ENCODE measurements around the gene SULF2.

SULF2 gene

DNA sequence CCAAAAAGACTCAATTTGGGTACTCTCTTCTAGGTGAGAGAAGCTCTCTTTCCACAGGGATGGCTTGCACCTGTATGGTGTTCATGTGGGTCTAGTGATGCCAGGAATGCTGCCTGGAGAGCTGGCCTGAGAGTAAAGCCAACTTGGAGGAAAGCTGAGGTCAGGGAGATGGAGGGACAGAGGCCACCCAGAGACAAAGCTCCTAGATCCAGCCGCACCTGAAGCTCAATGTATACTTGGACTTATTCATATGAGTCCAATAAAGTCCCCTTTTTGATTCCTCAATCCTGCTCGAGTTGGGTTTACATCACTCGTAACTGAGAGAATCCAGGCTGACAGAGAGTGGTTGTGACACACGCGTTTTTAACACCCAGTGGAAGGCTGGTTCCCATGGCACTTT lies 33.8 kb downstream of the SULF2 start:
- TF ChIP-seq, protein P1, sequence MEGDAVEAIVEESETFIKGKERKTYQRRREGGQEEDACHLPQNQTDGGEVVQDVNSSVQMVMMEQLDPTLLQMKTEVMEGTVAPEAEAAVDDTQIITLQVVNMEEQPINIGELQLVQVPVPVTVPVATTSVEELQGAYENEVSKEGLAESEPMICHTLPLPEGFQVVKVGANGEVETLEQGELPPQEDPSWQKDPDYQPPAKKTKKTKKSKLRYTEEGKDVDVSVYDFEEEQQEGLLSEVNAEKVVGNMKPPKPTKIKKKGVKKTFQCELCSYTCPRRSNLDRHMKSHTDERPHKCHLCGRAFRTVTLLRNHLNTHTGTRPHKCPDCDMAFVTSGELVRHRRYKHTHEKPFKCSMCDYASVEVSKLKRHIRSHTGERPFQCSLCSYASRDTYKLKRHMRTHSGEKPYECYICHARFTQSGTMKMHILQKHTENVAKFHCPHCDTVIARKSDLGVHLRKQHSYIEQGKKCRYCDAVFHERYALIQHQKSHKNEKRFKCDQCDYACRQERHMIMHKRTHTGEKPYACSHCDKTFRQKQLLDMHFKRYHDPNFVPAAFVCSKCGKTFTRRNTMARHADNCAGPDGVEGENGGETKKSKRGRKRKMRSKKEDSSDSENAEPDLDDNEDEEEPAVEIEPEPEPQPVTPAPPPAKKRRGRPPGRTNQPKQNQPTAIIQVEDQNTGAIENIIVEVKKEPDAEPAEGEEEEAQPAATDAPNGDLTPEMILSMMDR (conservative IDR thresholded peaks at IDR 0.05; ENCODE audit: low read depth, low read length) = no peak
- Histone ChIP-seq H3K79me2 (ENCODE audit: insufficient read depth, low read depth) (no peaks in the 10 kb centered on the region), H3K4me3 (IDR thresholded peaks at IDR 0.05; ENCODE audit: insufficient read depth, low read depth, low read length) (no peak overlapping the region), H4K20me1 (ENCODE audit: insufficient read depth) (no peaks in the 10 kb centered on the region), H3K27ac (no peak overlapping the region), H3K4me2 (no peak overlapping the region), H3K27me3 (ENCODE audit: insufficient read depth, low read depth) (peaks cover 76% of the 10 kb centered on the region), H3K4me1 (ENCODE audit: low read depth, poor library complexity, severe bottlenecking) (no peaks in the 10 kb centered on the region), H2AFZ (ENCODE audit: low read depth) (no peak overlapping the region), H3K36me3 (ENCODE audit: insufficient read depth) (no peaks in the 10 kb centered on the region), H3K9ac (no peak overlapping the region)

DNA sequence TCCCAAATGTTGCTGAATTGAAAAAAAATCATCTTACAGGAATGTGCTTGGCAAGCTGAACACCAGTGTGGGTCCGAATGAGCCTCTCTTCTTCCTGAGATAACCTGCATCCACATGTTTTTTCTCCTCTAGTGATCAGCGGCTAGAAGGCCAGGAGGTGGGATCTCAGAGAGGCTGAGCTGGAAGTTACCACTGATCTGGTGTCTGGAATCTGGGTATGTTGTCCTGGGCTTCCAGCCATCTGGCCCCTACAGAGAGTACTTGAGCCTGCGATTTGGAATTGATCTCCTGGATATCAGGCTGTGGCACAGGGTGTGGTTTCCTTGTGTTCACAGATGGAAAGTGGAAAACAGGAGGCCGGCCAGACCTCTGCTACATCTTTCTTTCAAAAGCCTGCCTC lies 35.9 kb downstream of the SULF2 start:
- no peaks in the 10 kb centered on the region for H3K4me1 ChIP-seq (ENCODE audit: low read depth, poor library complexity, severe bottlenecking)
- H2AFZ ChIP-seq (ENCODE audit: low read depth) = no peak overlapping the region
- H3K36me3 ChIP-seq (ENCODE audit: insufficient read depth) = no peaks in the 10 kb centered on the region
- H3K27me3 ChIP-seq (ENCODE audit: insufficient read depth, low read depth) = peaks cover 76% of the 10 kb centered on the region
- no peak overlapping the region for H3K9ac ChIP-seq
- H4K20me1 ChIP-seq (ENCODE audit: insufficient read depth) = no peaks in the 10 kb centered on the region
- no peak overlapping the region for H3K27ac ChIP-seq
- H3K4me2 ChIP-seq = no peak overlapping the region
- TF ChIP-seq, protein P1 (conservative IDR thresholded peaks at IDR 0.05; ENCODE audit: low read depth, low read length) = no peak
- no peaks in the 10 kb centered on the region for H3K79me2 ChIP-seq (ENCODE audit: insufficient read depth, low read depth)
- no peak overlapping the region for H3K4me3 ChIP-seq (IDR thresholded peaks at IDR 0.05; ENCODE audit: insufficient read depth, low read depth, low read length)

DNA sequence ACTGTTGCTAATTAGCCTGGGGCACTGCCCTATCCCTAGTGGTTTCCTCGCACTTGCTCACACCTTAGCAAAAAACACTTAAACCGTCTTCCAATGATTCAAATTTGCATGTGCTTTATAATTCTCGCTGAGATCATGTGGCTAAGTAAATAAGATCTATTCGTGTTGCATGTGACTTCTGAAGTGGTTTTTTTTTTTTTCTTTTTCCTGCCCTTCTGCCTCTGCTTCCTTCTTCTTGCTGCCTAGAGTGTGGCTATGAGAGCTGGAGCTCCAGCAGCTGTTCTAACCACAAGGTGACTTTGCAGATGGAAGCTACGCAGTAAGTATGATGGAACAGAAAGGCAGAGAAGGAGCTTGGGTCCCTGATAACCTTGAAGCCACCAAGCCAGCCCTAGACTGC lies 36.5 kb downstream of the SULF2 start:
- Histone ChIP-seq H4K20me1 (ENCODE audit: insufficient read depth) (no peaks in the 10 kb centered on the region), H3K9ac (no peak overlapping the region), H3K27ac (no peak overlapping the region), H3K4me2 (no peak overlapping the region), H2AFZ (ENCODE audit: low read depth) (no peak overlapping the region), H3K4me1 (ENCODE audit: low read depth, poor library complexity, severe bottlenecking) (no peaks in the 10 kb centered on the region), H3K36me3 (ENCODE audit: insufficient read depth) (no peaks in the 10 kb centered on the region), H3K79me2 (ENCODE audit: insufficient read depth, low read depth) (no peaks in the 10 kb centered on the region), H3K27me3 (ENCODE audit: insufficient read depth, low read depth) (peaks cover 79% of the 10 kb centered on the region), H3K4me3 (IDR thresholded peaks at IDR 0.05; ENCODE audit: insufficient read depth, low read depth, low read length) (no peak overlapping the region)
- TF ChIP-seq, protein P1 (conservative IDR thresholded peaks at IDR 0.05; ENCODE audit: low read depth, low read length) = no peak

DNA sequence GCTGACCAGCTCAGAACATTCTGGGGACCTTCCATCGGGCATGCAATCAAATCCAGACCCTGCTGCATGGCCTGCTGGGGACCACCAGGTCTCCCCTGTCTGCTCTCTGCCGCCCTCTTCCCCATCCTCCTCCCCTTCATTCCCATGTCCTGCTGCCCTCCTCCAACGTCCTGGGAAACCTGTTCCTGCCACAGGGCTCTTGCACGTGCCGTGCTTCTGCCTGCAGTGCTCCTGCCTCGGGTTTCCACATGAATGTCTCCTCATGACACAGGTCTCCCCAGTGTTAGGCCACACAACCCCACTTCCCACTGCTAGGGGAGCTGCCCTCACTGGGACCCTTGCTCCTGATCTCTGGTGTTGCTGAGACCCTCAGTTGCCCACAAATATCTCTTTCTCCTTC lies 37.2 kb downstream of the SULF2 start:
- H3K4me3 ChIP-seq (IDR thresholded peaks at IDR 0.05; ENCODE audit: insufficient read depth, low read depth, low read length) = no peak overlapping the region
- TF ChIP-seq, protein P1 (conservative IDR thresholded peaks at IDR 0.05; ENCODE audit: low read depth, low read length) = no peak
- H4K20me1 ChIP-seq (ENCODE audit: insufficient read depth) = no peaks in the 10 kb centered on the region
- H3K27me3 ChIP-seq (ENCODE audit: insufficient read depth, low read depth) = peaks cover 77% of the 10 kb centered on the region
- H3K27ac ChIP-seq = no peak overlapping the region
- H2AFZ ChIP-seq (ENCODE audit: low read depth) = no peak overlapping the region
- no peaks in the 10 kb centered on the region for H3K79me2 ChIP-seq (ENCODE audit: insufficient read depth, low read depth)
- no peak overlapping the region for H3K9ac ChIP-seq
- no peaks in the 10 kb centered on the region for H3K4me1 ChIP-seq (ENCODE audit: low read depth, poor library complexity, severe bottlenecking)
- H3K36me3 ChIP-seq (ENCODE audit: insufficient read depth) = no peaks in the 10 kb centered on the region
- no peak overlapping the region for H3K4me2 ChIP-seq

DNA sequence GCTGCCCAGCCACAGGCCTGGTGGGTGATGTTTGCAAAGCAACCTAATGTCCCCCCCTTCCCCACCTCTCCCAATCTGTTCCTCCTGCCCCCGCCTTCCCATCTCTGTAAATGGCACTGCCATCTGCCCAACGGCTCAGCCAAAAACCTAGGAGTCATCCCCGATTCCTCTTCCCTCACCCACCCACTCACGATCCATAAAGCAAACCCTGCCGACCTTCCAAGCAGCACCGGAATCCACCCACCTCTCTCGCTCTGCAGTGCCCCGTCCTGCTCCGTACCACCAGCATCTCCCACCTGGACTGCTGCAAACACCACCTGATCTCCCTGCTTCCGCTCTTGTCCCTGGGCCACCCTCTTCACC lies 37.6 kb downstream of the SULF2 start:
- TF ChIP-seq, protein P1 (conservative IDR thresholded peaks at IDR 0.05; ENCODE audit: low read depth, low read length) = no peak
- H3K9ac ChIP-seq = no peak overlapping the region
- H4K20me1 ChIP-seq (ENCODE audit: insufficient read depth) = no peaks in the 10 kb centered on the region
- no peak overlapping the region for H3K4me2 ChIP-seq
- H2AFZ ChIP-seq (ENCODE audit: low read depth) = no peak overlapping the region
- H3K79me2 ChIP-seq (ENCODE audit: insufficient read depth, low read depth) = no peaks in the 10 kb centered on the region
- H3K36me3 ChIP-seq (ENCODE audit: insufficient read depth) = no peaks in the 10 kb centered on the region
- H3K4me1 ChIP-seq (ENCODE audit: low read depth, poor library complexity, severe bottlenecking) = no peaks in the 10 kb centered on the region
- H3K4me3 ChIP-seq (IDR thresholded peaks at IDR 0.05; ENCODE audit: insufficient read depth, low read depth, low read length) = no peak overlapping the region
- no peak overlapping the region for H3K27ac ChIP-seq
- peaks cover 76% of the 10 kb centered on the region for H3K27me3 ChIP-seq (ENCODE audit: insufficient read depth, low read depth)

All from KMS-11 (cell line).